K562 (cell line): Measurements from ENCODE around the gene FTH1. TPM values are rescaled to one million over a fixed set of nuclear protein-coding genes. Genes with fewer than 3 reads are reported as not detected.

Source experiments
- ATF7 ChIP-seq: fragments of 450-650 bp; IDR thresholded peaks from 2 replicates; pipeline ENCODE4 v1.7.1; 2014; ENCODE audit warnings: mild to moderate bottlenecking, moderate library complexity
- HNRNPL ChIP-seq: fragments of 200-400 bp; formaldehyde crosslinking; IDR thresholded peaks from 2 replicates; pipeline ENCODE4 v1.6.1; 2017; ENCODE audit warnings: low read depth, mild to moderate bottlenecking, low read length
- MGA ChIP-seq: fragments of 450-650 bp; IDR thresholded peaks from 2 replicates; pipeline ENCODE4 v1.6.1; 2016; ENCODE audit warnings: mild to moderate bottlenecking, moderate library complexity
- MYC ChIP-seq, 2 experiments: fragments of 250-450 bp in 1 of 2; sonication (Bioruptor Pico) in 1 of 2; IDR thresholded peaks; 2 replicates each; pipeline versions ENCODE4 v1.5.1 to v1.6.1; 2012 to 2021; ENCODE audit warnings: low read depth in 2 of 2, borderline replicate concordance in 1 of 2, improper control_type of control experiment in 1 of 2, low read length in 1 of 2, mild to moderate bottlenecking in 1 of 2, moderate library complexity in 1 of 2
- PKNOX1 ChIP-seq: fragments of 450-650 bp; IDR thresholded peaks from 2 replicates; pipeline ENCODE4 v1.6.1; 2016
- RBM25 ChIP-seq: fragments of 200-400 bp; formaldehyde crosslinking; IDR thresholded peaks from 2 replicates; pipeline ENCODE4 v1.6.1; 2018; ENCODE audit warnings: low read length, low read depth, moderate library complexity; ENCODE audit not compliant: severe bottlenecking
- RNF2 ChIP-seq: sonication (generic); IDR thresholded peaks from 2 replicates; pipeline ENCODE4 v1.6.1; 2016
- TCF3 ChIP-seq: sonication (generic); formaldehyde crosslinking; IDR thresholded peaks from 2 replicates; pipeline ENCODE4 v1.4.0; 2020; ENCODE audit warnings: mild to moderate bottlenecking, missing genetic modification reagents
- TGIF2 ChIP-seq: sonication (generic); formaldehyde crosslinking; IDR thresholded peaks from 2 replicates; pipeline ENCODE4 v1.8.1; 2022; ENCODE audit warnings: mild to moderate bottlenecking, missing genetic modification reagents, moderate library complexity
- ZBTB7A ChIP-seq: IDR thresholded peaks from 2 replicates; pipeline ENCODE4 v1.6.1; 2011; ENCODE audit warnings: low read depth, mild to moderate bottlenecking, low read length, moderate library complexity, borderline replicate concordance; ENCODE audit not compliant: control insufficient read depth
- ZNF134 ChIP-seq: fragments of 250-450 bp; sonication (Bioruptor Pico); conservative IDR thresholded peaks from 2 replicates; pipeline ENCODE4 v1.4.0; 2020
- ZNF23 ChIP-seq: fragments of 250-450 bp; sonication (Bioruptor Pico); IDR thresholded peaks from 2 replicates; pipeline ENCODE4 v1.4.0; 2020; ENCODE audit warnings: mild to moderate bottlenecking
- ZNF398 ChIP-seq: fragments of 250-450 bp; sonication (Bioruptor Pico); IDR thresholded peaks from 2 replicates; pipeline ENCODE4 v1.8.0; 2021; ENCODE audit warnings: moderate library complexity, mild to moderate bottlenecking, inconsistent platforms
- ZSCAN29 ChIP-seq: fragments of 450-650 bp; IDR thresholded peaks from 2 replicates; pipeline ENCODE4 v1.6.1; 2017
- polyA plus RNA-seq, 8 experiments: library from polyadenylated mRNA; depleted of rRNA in 4 of 8; stranded (reverse) in 5 of 8; unstranded in 3 of 8; fragments of >200 nt; fragmentation: Nextera tagmentation in 2 of 8; fragmentation: Illumina TruSeq in 1 of 8; extraction: Ambion mirVana in 2 of 8; extraction: Trizol in 1 of 8; gene quantifications; 2 replicates each; pipeline versions ENCODE4 v1.2.1 to v1.2.3, GENCODE V29; 2011 to 2014; ENCODE audit warnings: inconsistent platforms in 1 of 8, missing spikeins in 1 of 8
- total RNA-seq, 7 experiments: library from RNA; depleted of rRNA in 6 of 7; stranded (reverse); fragments of >200 nt in 6 of 7; fragmentation: Illumina TruSeq in 2 of 7; extraction: Trizol in 2 of 7; gene quantifications; 2 replicates each; pipeline versions ENCODE4 v1.2.1 to v1.2.3, GENCODE V29; 2011 to 2021; ENCODE audit warnings: low replicate concordance in 1 of 7

The FTH1 gene
- total and polyA plus RNA-seq, 9 of the 15 experiments (the other 6 are each of a cell fraction or from before 2014, with no cell fraction given), result 370 to 3,146 (median 802) TPM

GRCh38 chr11:61954106-61954850 is 13.2 kb downstream of the FTH1 start (continued):
- no peak for TF ChIP-seq MGA
- no peak for TF ChIP-seq ZSCAN29
- TF ChIP-seq HNRNPL, result no peak
- no peak for TF ChIP-seq RNF2
- peak; percentile 79 for TF ChIP-seq PKNOX1
- TF ChIP-seq TCF3, result peak; percentile 15; the same call in 1 of the 2 replicates
- no peak for TF ChIP-seq ZNF134 (CRISPR knock-in tag)
- no peak for TF ChIP-seq ZBTB7A
- no peak for TF ChIP-seq ATF7
- no peak for TF ChIP-seq ZNF23
- TF ChIP-seq RBM25, result no peak
- no peak for TF ChIP-seq MYC (IDR thresholded peaks at IDR 0.05; ENCODE audit: low read depth, low read length)
- TF ChIP-seq MYC (CRISPR knock-in tag; IDR thresholded peaks at IDR 0.05; ENCODE audit: borderline replicate concordance, low read depth), result no peak
- TF ChIP-seq TGIF2 (CRISPR knock-in tag), result no peak
- no peak for TF ChIP-seq ZNF398 (CRISPR knock-in tag)
